Stomach (tissue), 4 donors: ENCODE data around the gene SERPINB10.

Experiments used
- CTCF ChIP-seq, 7 experiments: fragments of 450-650 bp in 4 of 7; fragments of 200-600 bp in 3 of 7; sonication (generic) in 3 of 7; IDR thresholded peaks; one replicate each; pipeline ENCODE4 v1.5.1; 2016 to 2019; ENCODE audit warnings: antibody characterized with exemption in 7 of 7, control low read depth in 2 of 7, mild to moderate bottlenecking in 1 of 7
- POLR2A ChIP-seq, 4 donors: fragments of 450-650 bp; IDR thresholded peaks; one replicate each; pipeline ENCODE4 v1.6.1; 2016; ENCODE audit warnings: antibody characterized with exemption in 4 of 4, control low read depth in 2 of 4, mild to moderate bottlenecking in 1 of 4, moderate library complexity in 1 of 4
- POLR2AphosphoS5 ChIP-seq, 3 donors: sonication (generic); formaldehyde crosslinking; IDR thresholded peaks; one replicate each; pipeline ENCODE4 v1.6.1; 2016; ENCODE audit warnings: antibody characterized with exemption in 3 of 3

DNA sequence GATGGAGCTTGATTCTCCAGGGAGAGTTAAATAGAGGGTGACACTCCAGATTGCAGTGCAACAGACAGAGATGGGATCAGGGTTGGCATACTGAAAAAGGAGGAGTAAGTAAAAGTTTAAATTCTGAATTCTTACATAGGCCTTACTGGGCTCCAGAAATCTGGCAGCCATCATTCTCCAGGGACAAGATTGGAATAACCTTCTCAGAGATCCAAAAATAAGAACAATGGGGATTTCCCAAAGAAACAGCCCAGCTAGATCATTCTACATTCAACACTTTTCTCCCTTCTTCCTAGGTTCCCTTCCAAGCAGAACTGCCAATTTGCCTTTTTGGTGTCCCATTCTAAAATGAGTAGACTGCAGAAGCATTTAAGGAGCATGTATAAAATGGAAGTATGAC lies 35.2 kb upstream of the SERPINB10 start:
- TF ChIP-seq CTCF (IDR thresholded peaks at IDR 0.05) = no peak
- TF ChIP-seq POLR2AphosphoS5 (IDR thresholded peaks at IDR 0.05) = no peak
- no peak for TF ChIP-seq POLR2A (IDR thresholded peaks at IDR 0.05)
